Lower leg skin (tissue), 4 donors: ENCODE results near the gene AIF1. TPM values are rescaled to one million over a fixed set of nuclear protein-coding genes. Genes with fewer than 3 reads are reported as not detected.
"Not testable (repeated sequence)": the region's sequence is repeated elsewhere in the genome, so short reads cannot be mapped to it uniquely, and the experiment has no call there.

Experiments
- DNase-seq, 2 donors: peaks; one replicate each; pipeline ENCODE4 v3.0.0-alpha.2; 2019; ENCODE audit warnings: low spot score in 2 of 2
- H3K4me3 ChIP-seq: fragments of 200-600 bp; sonication (generic); 2 replicates; pipeline ENCODE4 v1.5.1; 2017; ENCODE audit warnings: mild to moderate bottlenecking, low read depth; ENCODE audit not compliant: poor library complexity, severe bottlenecking
- CTCF ChIP-seq, 3 donors: fragments of 450-650 bp; IDR thresholded peaks; one replicate each; pipeline ENCODE4 v1.5.1; 2016; ENCODE audit warnings: antibody characterized with exemption in 3 of 3, mild to moderate bottlenecking in 3 of 3, moderate library complexity in 2 of 3
- POLR2A ChIP-seq, 2 donors: fragments of 450-650 bp; IDR thresholded peaks; one replicate each; pipeline ENCODE4 v1.6.1; 2016 to 2017; ENCODE audit warnings: antibody characterized with exemption in 2 of 2, mild to moderate bottlenecking in 1 of 2, moderate library complexity in 1 of 2
- WGBS, 2 donors: methylation state at CpG; one replicate each; pipeline ENCODE4 v1.1.5; 2018; 5-methylcytosine and 5-hydroxymethylcytosine counted together
- intact Hi-C: fragments of 100-400 bp; cut with DNase I; formaldehyde crosslinking; loops from one replicate; pipeline ENCODE4 v1.15.0; 2023; ENCODE audit warnings: low total_unique reads
- total RNA-seq, 4 donors: library from RNA; depleted of rRNA; stranded (reverse); fragments of >200 nt; gene quantifications; one replicate each; pipeline ENCODE4 v1.1.0, GENCODE V29; 2016

AIF1 gene
- total RNA-seq, 4 donors from 2014 or later, result 4.8 to 13.7 (median 7.2) TPM

- H3K4me3 ChIP-seq, result no peak overlapping the region
- WGBS, 2 donors, result 53 to 61% methylated on average over 9 of the region's 9 CpGs
- TF ChIP-seq CTCF (IDR thresholded peaks at IDR 0.05) (no peak), POLR2A (IDR thresholded peaks at IDR 0.05) (no peak)
- intact Hi-C loops, result no loop called here
- DNase-seq, result peak in 1 of 2 donors; percentile 77
These were observed 28.3 kb upstream of the AIF1 start for GRCh38 chr6:31586599-31587281.

- 66 to 74% methylated on average over 12 of the region's 12 CpGs for WGBS, 2 donors
- intact Hi-C loops, result no loop called here
- no peak for DNase-seq
- TF ChIP-seq POLR2A (IDR thresholded peaks at IDR 0.05) (no peak), CTCF (IDR thresholded peaks at IDR 0.05) (no peak)
- H3K4me3 ChIP-seq, result no peak overlapping the region
These were observed 26.9 kb upstream of the AIF1 start for GRCh38 chr6:31587791-31588777.

- H3K4me3 ChIP-seq, result no peak overlapping the region
- DNase-seq, result no peak
- TF ChIP-seq POLR2A (IDR thresholded peaks at IDR 0.05), result no peak
- no peak for TF ChIP-seq CTCF (IDR thresholded peaks at IDR 0.05)
- intact Hi-C loops, result no loop called here
- WGBS, 2 donors, result 47 to 52% methylated on average over 9 of the region's 9 CpGs
These were observed 26.0 kb upstream of the AIF1 start for GRCh38 chr6:31588871-31589650.

- intact Hi-C loops, DNase-seq: not testable (repeated sequence)
These were observed 24.3 kb upstream of the AIF1 start for GRCh38 chr6:31590691-31591090.

GRCh38 chr6:31592396-31592771, 22.6 kb upstream of the AIF1 start:
- H3K4me3 ChIP-seq, result no peak overlapping the region
- DNase-seq, result no peak
- TF ChIP-seq CTCF (IDR thresholded peaks at IDR 0.05), result no peak
- no peak for TF ChIP-seq POLR2A (IDR thresholded peaks at IDR 0.05)
- intact Hi-C loops, result no loop called here
- 86 to 91% methylated on average over 7 of the region's 7 CpGs for WGBS, 2 donors

More at GRCh38 chr6:31590691-31591090, 24.3 kb upstream of the AIF1 start:
- 82 to 93% methylated on average over 5 of the region's 5 CpGs for WGBS, 2 donors
- H3K4me3 ChIP-seq, result not testable (repeated sequence)
